Esophagus squamous epithelium (tissue), 5 donors: ENCODE data around the gene GP1BA. TPM values are rescaled to one million over a fixed set of nuclear protein-coding genes. Genes with fewer than 3 reads are reported as not detected.
"Not testable (repeated sequence)": the region's sequence is repeated elsewhere in the genome, so short reads cannot be mapped to it uniquely, and the experiment has no call there.

Source experiments
- DNase-seq: peaks from one replicate; lab custom pipeline; 2025; lab: John Stamatoyannopoulos, UW
- H3K27ac ChIP-seq, 4 donors: fragments of 200-600 bp; sonication (generic); one replicate each; pipeline ENCODE4 v1.5.1; 2016 to 2019; ENCODE audit warnings: mild to moderate bottlenecking in 1 of 4
- H3K27me3 ChIP-seq, 4 donors: fragments of 200-600 bp; sonication (generic); 1 replicate in 3 of 4; 2 replicates in 1 of 4; pipeline versions ENCODE4 v1.5.1 to v1.6.0; 2017 to 2021; ENCODE audit warnings: antibody characterized with exemption in 1 of 4
- H3K36me3 ChIP-seq, 3 donors: fragments of 200-600 bp; sonication (generic); one replicate each; pipeline ENCODE4 v1.5.1; 2016 to 2019
- H3K4me1 ChIP-seq, 3 donors: fragments of 200-600 bp; sonication (generic); one replicate each; pipeline ENCODE4 v1.5.1; 2017 to 2019
- H3K4me3 ChIP-seq, 4 donors: fragments of 200-600 bp; sonication (generic); 1 replicate in 3 of 4; 2 replicates in 1 of 4; pipeline ENCODE4 v1.5.1; 2016 to 2019; ENCODE audit warnings: mild to moderate bottlenecking in 2 of 4, moderate library complexity in 1 of 4
- H3K9me3 ChIP-seq, 3 donors: fragments of 200-600 bp; sonication (generic); one replicate each; pipeline ENCODE4 v1.5.1; 2016 to 2019
- POLR2A ChIP-seq, 4 donors: fragments of 450-650 bp; IDR thresholded peaks; one replicate each; pipeline ENCODE4 v1.6.1; 2017; ENCODE audit warnings: antibody characterized with exemption in 4 of 4, mild to moderate bottlenecking in 4 of 4, moderate library complexity in 3 of 4
- whole genome bisulfite sequencing, 2 donors: methylation state at CpG; one replicate each; pipeline ENCODE4 v1.1.5; 2018; 5-methylcytosine and 5-hydroxymethylcytosine counted together
- intact Hi-C: fragments of 100-400 bp; cut with DNase I; formaldehyde crosslinking; loops from one replicate; pipeline ENCODE4 v1.15.0; 2022
- total RNA-seq, 4 donors: library from RNA; depleted of rRNA; stranded (reverse); fragments of >200 nt; gene quantifications; one replicate each; pipeline ENCODE4 v1.1.0, GENCODE V29; 2016
- TF ChIP-seq, protein P1 (sequence below), 6 experiments: fragments of 450-650 bp in 4 of 6; fragments of 200-600 bp in 2 of 6; sonication (generic) in 2 of 6; IDR thresholded peaks; one replicate each; pipeline ENCODE4 v1.5.1; 2016 to 2019; ENCODE audit warnings: antibody characterized with exemption in 6 of 6, mild to moderate bottlenecking in 4 of 6, moderate library complexity in 4 of 6
- donor health status: DM: yes; HTN: yes; CAD: no.

The GP1BA gene
- total RNA-seq, 4 donors from 2014 or later: not detected

DNA sequence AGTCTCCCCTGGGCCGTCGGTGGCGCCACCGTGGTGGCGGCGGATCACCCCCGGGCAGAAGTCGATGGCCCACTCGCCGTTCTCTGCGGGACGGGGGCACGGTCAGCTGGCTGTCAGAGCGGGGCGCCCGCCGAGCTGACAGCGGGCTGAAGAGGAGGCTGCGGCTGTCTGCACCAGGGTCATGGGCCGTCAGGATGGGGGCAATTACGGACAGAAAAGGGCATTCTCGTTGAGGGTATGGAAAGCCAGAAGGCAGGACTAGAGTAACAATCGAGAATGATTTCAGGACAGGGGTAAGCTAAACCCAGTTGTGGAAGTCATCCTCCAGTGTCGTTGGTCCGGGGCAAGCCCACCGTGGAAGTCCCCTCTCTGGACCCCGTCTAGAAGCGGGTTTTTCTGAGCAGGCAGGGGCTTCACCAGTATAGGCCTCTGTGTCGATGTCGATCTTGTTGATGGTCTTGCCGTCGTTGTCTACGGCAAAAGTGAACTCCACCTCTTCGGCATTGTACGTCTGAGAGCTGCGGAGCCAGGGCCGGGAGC lies 30.9 kb upstream of the GP1BA start:
- WGBS, 2 donors: 73 to 78% methylated on average over 14 to 26 of the region's 37 CpGs
- peak overlapping the region in 2 of 4 donors; percentile 38 to 46 for H3K27ac ChIP-seq
- no peak for DNase-seq

GRCh38 chr17:4901648-4902344 lies 30.3 kb upstream of the GP1BA start:
- Histone ChIP-seq H3K27me3 (peaks cover 0 to 25% (median 0%) of the 10 kb centered on the region in 4 donors), H3K4me1 (peaks cover 23 to 53% (median 33%) of the 10 kb centered on the region in 3 donors), H3K4me3 (peak overlapping the region in 2 of 4 donors; percentile 8 to 27), H3K9me3 (no peaks in the 10 kb centered on the region), H3K36me3 (peaks cover 0 to 18% (median 7%) of the 10 kb centered on the region in 3 donors), H3K27ac (peak overlapping the region in 3 of 4 donors; percentile 9 to 78 (median 74))
- no peak for DNase-seq
- WGBS, 2 donors: 76 to 83% methylated on average over 17 to 21 of the region's 48 CpGs
- TF ChIP-seq, protein P1, sequence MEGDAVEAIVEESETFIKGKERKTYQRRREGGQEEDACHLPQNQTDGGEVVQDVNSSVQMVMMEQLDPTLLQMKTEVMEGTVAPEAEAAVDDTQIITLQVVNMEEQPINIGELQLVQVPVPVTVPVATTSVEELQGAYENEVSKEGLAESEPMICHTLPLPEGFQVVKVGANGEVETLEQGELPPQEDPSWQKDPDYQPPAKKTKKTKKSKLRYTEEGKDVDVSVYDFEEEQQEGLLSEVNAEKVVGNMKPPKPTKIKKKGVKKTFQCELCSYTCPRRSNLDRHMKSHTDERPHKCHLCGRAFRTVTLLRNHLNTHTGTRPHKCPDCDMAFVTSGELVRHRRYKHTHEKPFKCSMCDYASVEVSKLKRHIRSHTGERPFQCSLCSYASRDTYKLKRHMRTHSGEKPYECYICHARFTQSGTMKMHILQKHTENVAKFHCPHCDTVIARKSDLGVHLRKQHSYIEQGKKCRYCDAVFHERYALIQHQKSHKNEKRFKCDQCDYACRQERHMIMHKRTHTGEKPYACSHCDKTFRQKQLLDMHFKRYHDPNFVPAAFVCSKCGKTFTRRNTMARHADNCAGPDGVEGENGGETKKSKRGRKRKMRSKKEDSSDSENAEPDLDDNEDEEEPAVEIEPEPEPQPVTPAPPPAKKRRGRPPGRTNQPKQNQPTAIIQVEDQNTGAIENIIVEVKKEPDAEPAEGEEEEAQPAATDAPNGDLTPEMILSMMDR (IDR thresholded peaks at IDR 0.05): no peak
- TF ChIP-seq POLR2A (IDR thresholded peaks at IDR 0.05): no peak
- intact Hi-C loops: loop anchor here (10.0 kb wide), 1 partner anchor 163 kb away; no protein-coding TSS in a partner anchor

More for the DNA sequence above, 30.9 kb upstream of the GP1BA start:
- Histone ChIP-seq H3K4me3 (peak overlapping the region in 3 of 4 donors; percentile 8 to 74 (median 27)), H3K36me3 (peaks cover 6 to 24% (median 11%) of the 10 kb centered on the region in 3 donors), H3K9me3 (no peaks in the 10 kb centered on the region), H3K27me3 (peaks cover 0 to 25% (median 0%) of the 10 kb centered on the region in 4 donors), H3K4me1 (peaks cover 23 to 53% (median 33%) of the 10 kb centered on the region in 3 donors)
- intact Hi-C loops: loop anchor here (10.0 kb wide), 1 partner anchor 164 kb away; no protein-coding TSS in a partner anchor
- TF ChIP-seq POLR2A (IDR thresholded peaks at IDR 0.05): no peak
- TF ChIP-seq, protein P1 (IDR thresholded peaks at IDR 0.05): no peak

- Histone ChIP-seq H3K27me3 (peaks cover 0 to 25% (median 0%) of the 10 kb centered on the region in 4 donors), H3K4me3 (no peak overlapping the region), H3K27ac (peak overlapping the region in 3 of 4 donors; percentile 46 to 78 (median 74)), H3K4me1 (peaks cover 23 to 53% (median 33%) of the 10 kb centered on the region in 3 donors), H3K9me3 (no peaks in the 10 kb centered on the region), H3K36me3 (peaks cover 0 to 10% (median 0%) of the 10 kb centered on the region in 3 donors)
- intact Hi-C loops: loop anchor here (10.0 kb wide), 1 partner anchor 162 kb away; no protein-coding TSS in a partner anchor
- no peak for DNase-seq
- TF ChIP-seq, protein P1 (IDR thresholded peaks at IDR 0.05): no peak
- TF ChIP-seq POLR2A (IDR thresholded peaks at IDR 0.05): no peak
- 65 to 71% methylated on average over 7 to 8 of the region's 8 CpGs for WGBS, 2 donors
These were observed 29.5 kb upstream of the GP1BA start for GRCh38 chr17:4902540-4902939.

DNA sequence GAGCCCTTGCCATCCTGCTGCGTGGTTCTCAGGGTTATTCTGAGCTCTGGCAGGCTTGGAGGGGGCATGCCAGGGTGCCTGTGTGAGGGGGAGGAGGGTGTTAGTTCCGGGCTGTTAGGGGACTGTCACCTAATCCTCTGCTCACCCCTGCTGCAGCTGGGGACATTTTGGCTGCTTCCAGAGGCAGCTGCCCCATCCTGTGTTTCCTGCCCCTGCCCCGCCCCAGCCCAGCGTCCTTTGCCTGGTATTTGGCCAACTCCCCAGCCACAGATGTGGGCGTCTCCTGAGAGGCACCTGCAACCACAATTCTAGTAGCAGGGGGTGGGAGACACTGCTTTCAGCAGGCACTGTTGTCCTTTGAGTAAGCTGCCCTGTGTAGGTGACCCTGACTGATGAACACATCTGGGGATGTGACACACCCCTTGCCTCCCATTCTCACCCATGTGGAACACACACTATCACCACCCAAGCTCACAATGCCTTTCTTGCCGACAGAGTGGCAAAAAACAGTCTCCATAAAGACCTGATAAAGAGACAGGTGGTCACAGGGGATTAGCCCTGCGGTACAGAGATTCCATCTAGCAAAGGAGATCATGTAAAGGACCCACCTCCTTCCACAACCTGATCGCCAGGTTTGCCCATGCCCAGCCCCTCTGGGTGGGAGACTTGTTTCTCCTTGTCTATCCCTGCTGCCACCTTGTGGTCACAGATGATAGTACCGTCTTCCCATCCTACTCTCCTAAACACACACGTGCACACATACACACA lies 28.8 kb upstream of the GP1BA start, which contains the start of gene CHRNE:
CHRNE (minus strand) TSS at position 48 of the 768 bp plus-strand sequence; CDS start at position 13, 35 bp downstream.
- Histone ChIP-seq H3K4me3 (peak within 1 kb of the TSS in 2 of 4 donors; percentile 9 to 18), H3K27ac (peak within 1 kb of the TSS; percentile 46 to 78 (median 73)), H3K36me3 (peaks cover 0 to 3% (median 0%) of the 10 kb centered on the region in 3 donors), H3K9me3 (no peaks in the 10 kb centered on the region), H3K27me3 (peaks cover 0 to 25% (median 0%) of the 10 kb centered on the region in 4 donors), H3K4me1 (peaks cover 23 to 57% (median 36%) of the 10 kb centered on the region in 3 donors)
- TF ChIP-seq POLR2A (IDR thresholded peaks at IDR 0.05): no peak
- TF ChIP-seq, protein P1 (IDR thresholded peaks at IDR 0.05): peak; percentile 51 to 88 (median 74)
- intact Hi-C loops: loop anchor here (10.0 kb wide), 1 partner anchor 162 kb away; no protein-coding TSS in a partner anchor
- WGBS, 2 donors: 3 to 10% methylated on average over 6 of the region's 10 CpGs
- no peak for DNase-seq

DNA sequence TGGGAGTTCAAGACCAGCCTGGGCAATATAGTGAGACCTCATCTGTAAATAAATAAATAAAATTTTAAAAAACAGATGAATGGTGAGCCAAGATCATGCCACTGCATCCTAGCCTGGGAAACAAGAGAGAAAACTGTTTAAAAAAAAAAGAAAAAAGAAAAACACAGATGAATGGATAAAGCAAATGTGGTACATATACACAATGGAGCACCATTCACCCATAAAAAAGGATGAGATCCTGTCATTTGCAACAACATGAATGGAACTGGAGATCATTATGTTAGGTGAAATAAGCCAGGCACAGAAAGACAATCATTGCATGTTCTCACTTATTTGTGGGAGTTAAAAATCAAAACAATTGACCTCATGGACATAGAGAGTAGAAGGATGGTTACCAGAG lies 25.4 kb upstream of the GP1BA start:
- not testable (repeated sequence) for DNase-seq, H3K27ac ChIP-seq, H3K9me3 ChIP-seq, H3K4me3 ChIP-seq, H3K27me3 ChIP-seq, H3K36me3 ChIP-seq
- intact Hi-C loops: loop anchor here (10.0 kb wide), 1 partner anchor 158 kb away; no protein-coding TSS in a partner anchor
- peaks cover 9 to 49% (median 25%) of the 10 kb centered on the region in 3 donors for H3K4me1 ChIP-seq
